SIG-M5 treated with dmso at 0.1 percent for 504 hours (cell line): ENCODE results near the gene RAPSN.
A peak's percentile ranks its signal among the peaks of the same experiment; 100 is the strongest.

ENCODE experiments used
- DNase-seq: peaks from one replicate; lab custom pipeline; 2025; ENCODE audit not compliant: unreplicated experiment; lab: John Stamatoyannopoulos, UW

RAPSN gene

GRCh38 chr11:47435687-47436086 is 13.2 kb downstream of the RAPSN start:
- no peak for DNase-seq

- DNase-seq = no peak
Observed at GRCh38 chr11:47434011-47434786, 14.7 kb downstream of the RAPSN start.

- DNase-seq = no peak
Observed at GRCh38 chr11:47433157-47433556, 15.8 kb downstream of the RAPSN start.

GRCh38 chr11:47431356-47432083 is 17.4 kb downstream of the RAPSN start:
- no peak for DNase-seq

GRCh38 chr11:47430524-47430923 is 18.4 kb downstream of the RAPSN start:
- DNase-seq = no peak

GRCh38 chr11:47426062-47426956 is 22.6 kb downstream of the RAPSN start, which contains the start of gene PSMC3:
Gene PSMC3, minus strand, starts transcription at chr11:47426439. Its CDS starts 160 bp downstream, at chr11:47426279.
- peak; percentile 93 for DNase-seq

- no peak for DNase-seq
Observed at GRCh38 chr11:47425611-47426010, 23.3 kb downstream of the RAPSN start.

GRCh38 chr11:47418454-47419259 is 30.3 kb downstream of the RAPSN start:
- no peak for DNase-seq

GRCh38 chr11:47417712-47418111 is 31.2 kb downstream of the RAPSN start:
- DNase-seq = no peak

- no peak for DNase-seq
Observed at GRCh38 chr11:47415949-47416472, 32.9 kb downstream of the RAPSN start.

- DNase-seq = no peak
Observed at GRCh38 chr11:47415091-47415854, 33.7 kb downstream of the RAPSN start.

- no peak for DNase-seq
Observed at GRCh38 chr11:47414685-47415070, 34.3 kb downstream of the RAPSN start.

GRCh38 chr11:47413908-47414684 is 34.8 kb downstream of the RAPSN start:
- no peak for DNase-seq

GRCh38 chr11:47413351-47413750 is 35.6 kb downstream of the RAPSN start:
- DNase-seq = no peak

GRCh38 chr11:47411884-47412746 is 36.8 kb downstream of the RAPSN start:
- peak; percentile 34 for DNase-seq

- no peak for DNase-seq
Observed at GRCh38 chr11:47410370-47411264, 38.3 kb downstream of the RAPSN start.
